ENCODE measurements around the gene FGF9. TPM values are rescaled to one million over a fixed set of nuclear protein-coding genes. Genes with fewer than 3 reads are reported as not detected.
A peak's percentile ranks its signal among the peaks of the same experiment; 100 is the strongest.

Gene FGF9
- total and polyA plus RNA-seq, 4 donors = 0.05 to 1.7 (median 1.3) TPM

DNA sequence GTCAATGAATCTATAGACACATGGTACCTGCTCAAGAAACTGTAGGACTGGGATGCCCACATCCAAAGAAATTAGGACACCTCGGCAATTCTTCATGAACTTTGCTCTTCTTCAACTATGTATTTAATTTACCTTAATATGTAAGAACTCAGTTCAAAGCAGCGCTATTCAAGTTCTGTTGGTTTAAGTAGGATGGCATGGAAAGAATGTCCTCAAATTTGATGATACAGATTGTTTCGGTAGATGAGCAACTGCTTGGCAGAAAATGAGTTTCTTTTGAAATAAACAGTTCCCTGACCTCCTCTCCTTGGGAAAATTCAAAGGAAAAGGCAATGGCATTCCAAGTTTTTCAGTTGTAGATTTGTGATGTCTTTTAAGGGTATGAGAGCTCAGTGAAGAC is 36.7 kb downstream of the FGF9 start:
- TF ChIP-seq, protein P1, sequence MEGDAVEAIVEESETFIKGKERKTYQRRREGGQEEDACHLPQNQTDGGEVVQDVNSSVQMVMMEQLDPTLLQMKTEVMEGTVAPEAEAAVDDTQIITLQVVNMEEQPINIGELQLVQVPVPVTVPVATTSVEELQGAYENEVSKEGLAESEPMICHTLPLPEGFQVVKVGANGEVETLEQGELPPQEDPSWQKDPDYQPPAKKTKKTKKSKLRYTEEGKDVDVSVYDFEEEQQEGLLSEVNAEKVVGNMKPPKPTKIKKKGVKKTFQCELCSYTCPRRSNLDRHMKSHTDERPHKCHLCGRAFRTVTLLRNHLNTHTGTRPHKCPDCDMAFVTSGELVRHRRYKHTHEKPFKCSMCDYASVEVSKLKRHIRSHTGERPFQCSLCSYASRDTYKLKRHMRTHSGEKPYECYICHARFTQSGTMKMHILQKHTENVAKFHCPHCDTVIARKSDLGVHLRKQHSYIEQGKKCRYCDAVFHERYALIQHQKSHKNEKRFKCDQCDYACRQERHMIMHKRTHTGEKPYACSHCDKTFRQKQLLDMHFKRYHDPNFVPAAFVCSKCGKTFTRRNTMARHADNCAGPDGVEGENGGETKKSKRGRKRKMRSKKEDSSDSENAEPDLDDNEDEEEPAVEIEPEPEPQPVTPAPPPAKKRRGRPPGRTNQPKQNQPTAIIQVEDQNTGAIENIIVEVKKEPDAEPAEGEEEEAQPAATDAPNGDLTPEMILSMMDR (IDR thresholded peaks at IDR 0.05; ENCODE audit: control extremely low read depth, extremely low read depth) = no peak
- Histone ChIP-seq H3K4me3 (no peak overlapping the region), H3K36me3 (ENCODE audit: control insufficient read depth in 4 of 4, insufficient read depth in 4 of 4, low read length in 4 of 4) (no peaks in the 10 kb centered on the region), H3K27me3 (ENCODE audit: control insufficient read depth in 3 of 3, insufficient read depth in 3 of 3, low read length in 2 of 3) (no peaks in the 10 kb centered on the region), H3K9me3 (ENCODE audit: control insufficient read depth in 4 of 4, insufficient read depth in 3 of 4, low read length in 3 of 4) (peaks cover 0 to 3% (median 0%) of the 10 kb centered on the region in 4 donors), H3K27ac (ENCODE audit: low read depth in 1 of 2, low read length in 1 of 2) (no peak overlapping the region), H3K9ac (ENCODE audit: insufficient read depth in 1 of 2, low read length in 2 of 2) (no peak overlapping the region), H3K4me1 (ENCODE audit: control insufficient read depth in 5 of 5, insufficient read depth in 5 of 5, low read length in 5 of 5) (no peaks in the 10 kb centered on the region)
- 78 to 89% methylated on average over 3 of the region's 3 CpGs for WGBS, 2 donors
- DNase-seq = no peak
- ATAC-seq (ENCODE audit: insufficient read depth, low FRiP score) = no peak

DNA sequence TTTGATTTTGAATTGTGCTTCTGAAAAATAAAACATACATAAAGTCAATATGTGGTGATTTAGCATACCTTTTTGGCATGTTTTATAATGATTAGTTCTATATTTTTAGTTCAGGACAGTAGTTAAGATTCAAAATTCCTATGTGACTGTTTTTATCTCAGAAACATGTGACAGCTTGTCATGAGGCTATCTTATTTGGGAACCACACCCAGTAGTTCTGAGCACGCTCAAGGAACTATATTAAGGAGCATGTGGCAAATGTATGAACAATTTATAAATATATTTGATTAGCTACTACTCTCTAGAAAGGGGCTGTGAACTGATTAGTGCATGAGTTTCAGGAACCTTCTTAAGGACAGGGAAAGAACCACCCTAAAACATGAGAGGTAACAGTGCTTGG is 38.8 kb downstream of the FGF9 start:
- H3K4me1 ChIP-seq (ENCODE audit: control insufficient read depth in 5 of 5, insufficient read depth in 5 of 5, low read length in 5 of 5) = no peaks in the 10 kb centered on the region
- ATAC-seq (ENCODE audit: insufficient read depth, low FRiP score) = no peak
- peaks cover 0 to 3% (median 0%) of the 10 kb centered on the region in 4 donors for H3K9me3 ChIP-seq (ENCODE audit: control insufficient read depth in 4 of 4, insufficient read depth in 3 of 4, low read length in 3 of 4)
- H3K27me3 ChIP-seq (ENCODE audit: control insufficient read depth in 3 of 3, insufficient read depth in 3 of 3, low read length in 2 of 3) = no peaks in the 10 kb centered on the region
- H3K9ac ChIP-seq (ENCODE audit: insufficient read depth in 1 of 2, low read length in 2 of 2) = no peak overlapping the region
- no peak for DNase-seq
- no peak overlapping the region for H3K4me3 ChIP-seq
- no peak overlapping the region for H3K27ac ChIP-seq (ENCODE audit: low read depth in 1 of 2, low read length in 1 of 2)
- no peaks in the 10 kb centered on the region for H3K36me3 ChIP-seq (ENCODE audit: control insufficient read depth in 4 of 4, insufficient read depth in 4 of 4, low read length in 4 of 4)
- TF ChIP-seq, protein P1 (IDR thresholded peaks at IDR 0.05; ENCODE audit: control extremely low read depth, extremely low read depth) = no peak
- 72 to 87% methylated on average over 1 of the region's 1 CpG for WGBS, 2 donors

- Histone ChIP-seq H3K9me3 (ENCODE audit: control insufficient read depth in 4 of 4, insufficient read depth in 3 of 4, low read length in 3 of 4) (peaks cover 0 to 3% (median 0%) of the 10 kb centered on the region in 4 donors), H3K27ac (ENCODE audit: low read depth in 1 of 2, low read length in 1 of 2) (no peak overlapping the region), H3K9ac (ENCODE audit: insufficient read depth in 1 of 2, low read length in 2 of 2) (no peak overlapping the region), H3K27me3 (ENCODE audit: control insufficient read depth in 3 of 3, insufficient read depth in 3 of 3, low read length in 2 of 3) (no peaks in the 10 kb centered on the region), H3K4me1 (ENCODE audit: control insufficient read depth in 5 of 5, insufficient read depth in 5 of 5, low read length in 5 of 5) (no peaks in the 10 kb centered on the region), H3K36me3 (ENCODE audit: control insufficient read depth in 4 of 4, insufficient read depth in 4 of 4, low read length in 4 of 4) (no peaks in the 10 kb centered on the region), H3K4me3 (no peak overlapping the region)
- ATAC-seq (ENCODE audit: insufficient read depth, low FRiP score) (no peak), DNase-seq (no peak)
- TF ChIP-seq, protein P1 (IDR thresholded peaks at IDR 0.05; ENCODE audit: control extremely low read depth, extremely low read depth) = no peak
- 77 to 87% methylated on average over 2 of the region's 2 CpGs for WGBS, 2 donors
Measured at GRCh38 chr13:21710163-21710562, 39.3 kb downstream of the FGF9 start.

DNA sequence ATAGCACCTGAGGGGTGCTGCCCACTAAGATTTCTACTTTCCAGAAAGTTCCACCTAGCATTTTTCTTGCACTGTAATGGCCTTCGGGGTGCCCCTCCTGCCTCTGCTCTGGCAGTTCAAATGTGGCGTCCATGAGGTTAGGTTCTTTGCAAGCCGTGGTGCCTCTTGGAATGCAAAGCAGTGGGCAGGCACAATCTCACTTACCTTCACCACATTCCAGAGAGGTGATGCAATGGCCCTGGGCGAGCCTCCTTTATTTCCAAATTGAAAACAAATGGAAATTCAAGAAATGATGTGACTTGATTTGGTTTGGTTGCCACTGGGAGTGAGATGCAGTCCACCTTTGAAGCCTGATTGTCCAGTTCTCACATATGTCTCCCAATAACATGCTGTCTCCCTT is 46.9 kb downstream of the FGF9 start:
- H3K36me3 ChIP-seq (ENCODE audit: control insufficient read depth in 4 of 4, insufficient read depth in 4 of 4, low read length in 4 of 4) = no peaks in the 10 kb centered on the region
- 40 to 59% methylated on average over 4 of the region's 4 CpGs for WGBS, 2 donors
- ATAC-seq (ENCODE audit: insufficient read depth, low FRiP score) (no peak), DNase-seq (peak in 1 of 3 donors; percentile 39)
- no peaks in the 10 kb centered on the region for H3K27me3 ChIP-seq (ENCODE audit: control insufficient read depth in 3 of 3, insufficient read depth in 3 of 3, low read length in 2 of 3)
- H3K4me3 ChIP-seq = no peak overlapping the region
- no peak overlapping the region for H3K9ac ChIP-seq (ENCODE audit: insufficient read depth in 1 of 2, low read length in 2 of 2)
- H3K27ac ChIP-seq (ENCODE audit: low read depth in 1 of 2, low read length in 1 of 2) = peak overlapping the region in 1 of 2 donors; percentile 10
- TF ChIP-seq, protein P1 (IDR thresholded peaks at IDR 0.05; ENCODE audit: control extremely low read depth, extremely low read depth) = no peak
- H3K9me3 ChIP-seq (ENCODE audit: control insufficient read depth in 4 of 4, insufficient read depth in 3 of 4, low read length in 3 of 4) = no peaks in the 10 kb centered on the region
- no peaks in the 10 kb centered on the region for H3K4me1 ChIP-seq (ENCODE audit: control insufficient read depth in 5 of 5, insufficient read depth in 5 of 5, low read length in 5 of 5)
